DMS 273 (cell line): Measurements from ENCODE around the gene IL15.
"Not testable (repeated sequence)": the region's sequence is repeated elsewhere in the genome, so short reads cannot be mapped to it uniquely, and the experiment has no call there.

Experiments
- DNase-seq: peaks from one replicate; lab custom pipeline; 2025; ENCODE audit not compliant: unreplicated experiment; lab: John Stamatoyannopoulos, UW

Gene IL15, protein sequence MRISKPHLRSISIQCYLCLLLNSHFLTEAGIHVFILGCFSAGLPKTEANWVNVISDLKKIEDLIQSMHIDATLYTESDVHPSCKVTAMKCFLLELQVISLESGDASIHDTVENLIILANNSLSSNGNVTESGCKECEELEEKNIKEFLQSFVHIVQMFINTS

DNA sequence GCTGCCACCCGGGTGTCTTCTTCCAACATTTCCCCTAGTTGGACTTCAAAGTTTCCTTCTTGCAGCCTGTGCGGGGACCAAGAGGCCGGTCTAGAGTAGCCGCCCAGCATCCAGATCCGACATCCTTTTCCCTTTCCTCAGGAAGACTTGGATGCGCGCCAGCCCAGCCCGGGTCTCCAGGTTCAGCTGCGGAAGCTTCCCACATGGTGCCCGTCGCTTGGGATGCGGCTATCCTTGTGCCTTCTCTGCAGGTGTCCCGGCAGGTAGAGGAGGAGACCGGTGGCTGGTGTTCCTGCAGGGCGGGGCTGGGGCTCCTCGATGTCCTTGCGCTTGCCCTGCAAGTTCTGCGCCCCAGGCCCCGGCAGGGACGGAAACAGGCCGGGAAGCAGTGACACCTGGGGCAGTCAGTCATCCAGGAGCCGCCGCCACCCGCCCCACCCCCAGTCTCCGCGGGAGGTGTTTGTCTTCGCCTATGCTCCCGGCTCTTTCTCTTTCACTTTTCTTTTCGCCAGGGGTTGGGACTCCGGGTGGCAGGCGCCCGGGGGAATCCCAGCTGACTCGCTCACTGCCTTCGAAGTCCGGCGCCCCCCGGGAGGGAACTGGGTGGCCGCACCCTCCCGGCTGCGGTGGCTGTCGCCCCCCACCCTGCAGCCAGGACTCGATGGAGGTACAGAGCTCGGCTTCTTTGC lies at the start of gene IL15:
Gene IL15 (plus strand): TSS at position 502 of the 689 bp plus-strand sequence. CDS start 82,882 bp downstream, outside the sequence.
- peak; percentile 15 for DNase-seq

DNA sequence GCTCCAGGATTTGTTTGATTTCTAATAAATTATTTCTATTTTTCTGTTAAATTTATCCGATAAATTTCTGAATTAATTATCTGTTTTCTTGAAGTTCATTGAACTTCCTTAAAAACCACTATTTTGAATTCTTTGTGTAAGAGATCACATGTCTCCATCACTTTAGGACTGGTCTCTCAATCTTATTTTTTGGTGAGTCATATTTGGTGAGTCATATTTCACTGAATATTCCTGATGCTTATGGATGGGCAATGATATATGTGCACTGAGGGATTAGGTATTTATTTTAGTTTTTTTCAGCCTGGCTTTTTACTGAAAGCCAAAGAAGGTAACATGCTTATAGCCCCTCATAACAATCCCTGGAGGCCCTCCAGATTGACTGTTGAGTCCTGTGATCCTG lies 48.5 kb upstream of the IL15 start:
- no peak for DNase-seq

DNA sequence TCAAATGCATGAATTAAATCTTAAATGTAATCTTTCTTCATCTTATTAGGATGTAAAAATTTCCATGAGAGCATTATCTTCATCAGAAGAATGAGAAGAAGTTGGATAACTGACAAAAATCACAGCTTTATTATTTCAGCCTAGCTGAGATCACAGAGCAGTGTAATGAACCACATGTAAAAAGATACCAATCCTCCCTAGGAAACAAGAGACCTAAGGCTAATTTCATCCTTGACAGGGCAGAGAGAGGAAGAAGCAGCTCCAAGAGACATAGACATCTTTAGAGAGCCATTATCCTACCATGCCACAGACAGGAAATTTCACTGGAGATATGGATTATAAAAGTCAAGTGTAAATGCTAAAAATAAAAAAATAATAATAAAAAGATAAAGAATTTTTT lies 40.9 kb upstream of the IL15 start:
- no peak for DNase-seq

DNA sequence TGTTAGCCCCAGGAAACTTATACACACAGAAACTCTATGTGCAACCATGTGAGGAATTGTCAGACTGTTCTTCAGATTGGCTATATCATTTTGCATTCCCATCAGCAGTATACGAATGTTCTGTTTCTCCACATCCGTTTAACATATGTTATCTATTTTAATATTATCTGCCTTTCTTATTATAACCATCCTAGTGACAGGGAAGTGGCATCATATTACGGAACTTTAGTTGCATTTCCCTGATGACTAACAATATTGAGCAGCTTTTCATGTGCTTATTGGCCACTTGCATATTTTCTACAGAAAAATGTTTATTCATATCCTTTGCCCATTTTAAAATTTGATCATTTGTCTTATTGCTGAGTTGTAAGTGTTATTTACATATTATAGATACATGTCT lies 36.5 kb upstream of the IL15 start:
- no peak for DNase-seq

DNA sequence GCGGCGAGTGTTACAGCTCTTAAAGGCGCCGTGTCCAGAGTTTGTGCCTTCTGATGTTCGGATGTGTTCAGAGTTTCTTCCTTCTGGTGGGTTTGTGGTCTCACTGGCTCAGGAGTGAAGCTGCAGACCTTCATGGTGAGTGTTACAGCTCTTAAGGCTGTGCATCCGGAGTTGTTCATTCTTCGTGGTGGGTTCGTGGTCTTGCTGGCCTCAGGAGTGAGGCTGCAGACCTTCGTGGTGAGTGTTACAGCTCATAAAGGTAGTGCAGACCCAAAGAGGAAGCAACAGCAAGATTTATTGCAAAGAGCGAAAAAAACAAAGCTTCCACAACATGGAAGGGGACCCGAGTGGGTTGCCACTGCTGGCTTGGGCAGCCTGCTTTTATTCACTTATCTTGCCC lies 31.7 kb upstream of the IL15 start:
- not testable (repeated sequence) for DNase-seq

DNA sequence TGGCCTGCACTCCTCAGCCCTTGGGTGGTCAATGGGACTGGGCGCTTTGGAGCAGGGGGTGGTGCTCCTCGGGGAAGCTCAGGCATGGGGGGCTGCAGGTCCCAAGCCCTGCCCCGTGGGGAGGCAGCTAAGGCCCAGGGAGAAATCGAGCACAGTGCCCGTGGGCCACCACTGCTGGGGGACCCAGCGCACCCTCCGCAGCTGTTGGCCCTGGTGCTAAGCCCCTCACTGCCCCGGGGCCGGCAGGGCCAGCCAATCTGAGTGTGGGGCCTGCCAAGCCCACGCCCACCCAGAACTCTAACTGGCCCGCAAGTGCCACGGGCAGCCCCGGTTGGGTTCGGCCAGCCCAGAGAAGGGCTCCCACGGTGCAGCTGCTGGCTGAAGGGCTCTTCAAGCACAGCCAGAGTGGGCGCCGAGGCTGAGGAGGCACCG lies 30.9 kb upstream of the IL15 start:
- no peak for DNase-seq

DNA sequence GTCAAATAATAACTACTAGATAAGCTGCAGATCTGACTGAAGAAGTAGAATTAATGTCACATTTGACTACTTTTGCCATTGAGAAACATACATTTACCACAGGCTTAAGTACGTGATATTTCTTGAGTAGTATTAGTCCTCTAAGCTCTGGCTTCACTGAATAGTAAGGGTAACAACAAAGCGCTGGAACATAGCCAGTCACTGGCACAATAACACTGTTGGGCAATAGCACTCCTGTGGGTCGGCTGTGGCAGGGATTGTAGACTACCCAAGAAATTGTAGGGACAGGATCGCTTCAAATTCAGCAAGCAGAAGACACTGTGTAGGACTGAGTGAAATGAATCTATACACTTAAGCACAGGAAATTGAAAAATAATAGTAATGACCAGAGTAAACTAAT lies 27.1 kb upstream of the IL15 start:
- no peak for DNase-seq

DNA sequence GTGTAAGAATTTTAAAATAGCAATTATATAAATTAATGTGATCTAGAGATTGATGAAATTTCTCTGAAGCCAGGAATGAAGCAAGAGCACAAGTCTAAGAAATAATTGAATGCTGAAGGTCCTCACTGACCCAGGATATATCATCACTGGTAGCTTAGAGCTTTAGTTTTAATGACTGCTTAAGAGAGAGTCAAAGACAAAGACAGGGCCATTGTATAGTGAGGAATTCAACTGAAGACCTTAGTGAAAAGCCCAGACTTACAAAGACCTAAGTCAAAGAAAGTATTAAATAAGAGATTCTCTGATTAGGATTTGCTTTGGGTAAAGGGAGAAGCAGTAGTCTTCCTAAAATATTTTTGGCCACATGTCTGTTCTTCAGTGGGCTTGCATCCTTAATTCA lies 26.0 kb upstream of the IL15 start:
- DNase-seq, result no peak

DNA sequence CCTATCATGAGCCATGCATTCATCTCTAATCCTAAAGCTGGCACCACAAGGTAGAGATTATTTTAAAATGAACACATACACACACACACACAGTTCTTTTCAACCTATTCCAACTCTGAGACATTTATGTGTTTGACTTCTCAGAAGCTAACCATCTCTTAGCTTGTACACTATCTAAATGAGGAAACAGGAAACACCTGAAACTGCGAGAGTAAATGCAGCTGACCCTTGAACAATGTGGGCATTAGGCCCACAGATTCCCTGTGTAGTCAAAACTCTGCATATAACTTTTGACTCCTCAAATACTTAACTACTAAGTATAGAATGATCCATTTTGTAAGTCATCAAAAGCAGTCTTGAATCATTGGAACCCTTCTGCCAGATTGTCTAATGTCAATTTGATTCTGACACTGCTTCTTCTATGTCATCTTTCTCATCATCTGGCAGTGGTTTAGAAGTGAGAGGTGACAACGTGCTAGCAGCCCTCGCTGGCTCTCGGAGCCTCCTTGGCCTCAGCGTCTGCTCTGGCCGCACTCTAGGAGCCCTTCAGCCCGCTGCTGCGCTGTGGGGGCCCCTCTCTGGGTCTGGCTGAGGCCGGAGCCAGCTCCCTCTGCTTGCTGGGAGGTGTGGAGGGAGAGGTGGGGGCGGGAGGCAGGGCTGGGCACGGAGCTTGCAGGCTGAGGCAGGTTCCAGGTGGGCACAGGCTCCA lies 21.4 kb upstream of the IL15 start:
- no peak for DNase-seq

DNA sequence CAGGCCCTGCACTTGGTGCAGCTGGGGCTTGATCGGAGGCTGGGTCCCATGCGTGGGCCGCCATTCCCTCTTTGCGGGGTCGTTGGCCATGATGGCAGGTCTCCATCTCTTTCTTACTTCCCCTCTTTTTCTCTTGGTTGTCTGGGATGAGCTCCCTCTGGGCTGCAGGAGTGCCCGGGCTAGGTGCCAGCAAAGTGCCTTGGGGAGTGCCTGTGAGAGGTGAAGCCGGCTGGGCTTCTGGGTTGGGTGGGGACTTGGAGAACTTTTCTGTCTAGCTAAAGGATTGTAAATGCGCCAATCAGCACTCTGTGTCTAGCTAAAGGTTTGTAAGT lies 20.8 kb upstream of the IL15 start:
- DNase-seq, result not testable (repeated sequence)

DNA sequence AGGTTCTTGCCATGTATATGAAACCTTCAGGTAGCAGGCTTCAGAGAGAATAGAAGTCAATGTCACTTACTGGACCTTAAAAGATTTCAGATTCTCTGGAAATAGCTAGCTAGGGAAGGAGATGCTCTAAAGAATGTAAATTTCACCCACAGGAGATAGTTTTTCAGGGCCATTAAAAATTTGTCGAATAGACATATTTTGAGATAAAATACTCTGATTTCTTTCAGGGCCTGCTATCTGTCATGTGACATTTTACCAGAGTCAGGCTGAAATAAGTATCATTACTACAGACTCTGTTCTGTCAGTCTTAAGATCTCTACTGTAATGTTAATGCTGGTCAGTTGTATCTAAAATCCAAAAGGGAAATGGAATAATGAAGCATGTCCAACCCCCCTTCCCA lies 15.7 kb upstream of the IL15 start:
- DNase-seq, result no peak

DNA sequence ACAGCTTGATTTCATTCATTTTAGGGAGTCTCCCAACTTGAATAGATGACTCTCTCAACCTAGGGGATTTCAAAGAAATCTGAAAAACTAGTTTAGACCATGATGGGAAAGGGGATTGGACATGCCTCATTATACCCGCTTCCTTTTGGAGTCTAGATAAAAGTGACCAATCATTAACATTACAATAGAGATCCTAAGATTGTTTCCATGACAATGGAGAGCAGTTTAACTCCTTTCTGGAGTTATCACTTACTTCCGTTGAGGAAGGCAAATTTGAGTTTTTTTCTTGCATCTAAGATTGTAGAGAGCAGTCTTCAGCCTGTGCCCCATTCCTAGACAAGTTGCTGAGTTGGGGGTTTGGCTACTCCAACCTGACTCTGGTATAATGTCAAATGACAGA lies 11.4 kb upstream of the IL15 start:
- no peak for DNase-seq

DNA sequence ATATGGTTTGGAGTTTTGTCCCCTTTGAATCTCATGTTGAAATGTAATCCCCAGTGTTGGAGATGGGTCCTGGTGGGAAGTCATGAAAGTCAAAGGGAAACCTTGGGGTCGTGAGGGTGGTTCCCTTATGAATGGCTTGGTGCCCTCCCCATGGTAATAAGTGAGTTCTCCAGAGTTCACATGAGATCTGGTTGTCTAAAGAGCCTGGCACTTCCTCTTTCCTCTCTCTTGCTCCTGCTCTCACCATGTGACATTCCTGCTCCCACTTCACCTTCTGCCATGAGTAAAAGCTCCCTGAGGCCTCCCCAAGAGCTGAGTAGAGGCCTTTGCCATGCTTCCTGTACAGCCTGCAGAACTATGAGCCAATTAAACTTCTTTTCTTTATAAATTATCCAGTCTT lies 5.5 kb upstream of the IL15 start:
- DNase-seq, result no peak

DNA sequence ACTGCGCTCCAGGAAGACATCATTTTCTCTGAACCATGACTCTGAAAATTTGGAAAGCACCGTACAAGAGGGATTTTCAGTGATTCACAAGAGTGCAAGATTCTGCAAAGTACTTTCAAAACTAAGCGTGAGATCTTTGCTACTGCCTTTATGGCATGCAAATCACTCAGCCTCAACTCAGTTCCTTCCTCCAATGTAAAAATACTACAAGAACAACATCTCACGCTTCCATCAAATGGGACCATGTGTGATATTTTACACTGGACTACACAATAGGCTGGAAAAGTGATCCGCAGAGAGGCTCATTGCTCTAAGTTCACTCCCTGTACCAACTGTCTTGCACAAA lies 674 bp upstream of the IL15 start:
- peak; percentile 13 for DNase-seq

DNA sequence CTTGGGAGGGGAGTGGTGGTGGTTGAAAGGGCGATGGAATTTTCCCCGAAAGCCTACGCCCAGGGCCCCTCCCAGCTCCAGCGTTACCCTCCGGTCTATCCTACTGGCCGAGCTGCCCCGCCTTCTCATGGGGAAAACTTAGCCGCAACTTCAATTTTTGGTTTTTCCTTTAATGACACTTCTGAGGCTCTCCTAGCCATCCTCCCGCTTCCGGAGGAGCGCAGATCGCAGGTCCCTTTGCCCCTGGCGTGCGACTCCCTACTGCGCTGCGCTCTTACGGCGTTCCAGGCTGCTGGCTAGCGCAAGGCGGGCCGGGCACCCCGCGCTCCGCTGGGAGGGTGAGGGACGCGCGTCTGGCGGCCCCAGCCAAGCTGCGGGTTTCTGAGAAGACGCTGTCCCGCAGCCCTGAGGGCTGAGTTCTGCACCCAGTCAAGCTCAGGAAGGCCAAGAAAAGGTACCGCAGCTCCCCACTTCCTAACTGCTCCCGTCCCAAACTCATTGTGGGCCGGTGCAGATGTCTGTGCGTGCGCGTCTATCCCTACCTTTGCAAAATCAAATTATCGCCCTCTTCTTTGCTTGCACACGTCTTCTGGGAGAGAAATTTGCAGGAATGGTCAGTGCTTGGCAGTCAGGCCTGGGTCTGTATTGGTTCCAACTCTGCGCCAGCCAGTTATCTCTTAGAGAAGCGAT lies 533 bp downstream of the IL15 start:
- peak; percentile 1 for DNase-seq

DNA sequence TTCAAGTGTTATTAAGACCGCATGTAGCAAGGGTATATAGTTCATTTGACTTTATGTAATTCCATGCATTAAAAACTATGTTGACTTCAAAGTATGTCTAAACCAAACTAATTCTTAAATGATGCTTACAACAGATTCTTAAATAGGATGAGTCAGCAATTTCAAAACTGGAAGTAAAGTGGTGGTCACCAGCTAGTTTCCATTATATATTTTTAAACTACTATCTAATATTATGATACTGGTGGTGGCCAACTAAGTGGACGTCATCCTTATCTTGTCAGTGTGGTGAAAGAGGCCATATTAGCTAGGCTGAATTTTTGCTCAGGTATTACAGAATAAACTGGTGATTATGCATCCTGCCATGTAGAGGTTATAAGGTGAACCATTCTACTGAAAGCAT lies 1.2 kb downstream of the IL15 start:
- no peak for DNase-seq

DNA sequence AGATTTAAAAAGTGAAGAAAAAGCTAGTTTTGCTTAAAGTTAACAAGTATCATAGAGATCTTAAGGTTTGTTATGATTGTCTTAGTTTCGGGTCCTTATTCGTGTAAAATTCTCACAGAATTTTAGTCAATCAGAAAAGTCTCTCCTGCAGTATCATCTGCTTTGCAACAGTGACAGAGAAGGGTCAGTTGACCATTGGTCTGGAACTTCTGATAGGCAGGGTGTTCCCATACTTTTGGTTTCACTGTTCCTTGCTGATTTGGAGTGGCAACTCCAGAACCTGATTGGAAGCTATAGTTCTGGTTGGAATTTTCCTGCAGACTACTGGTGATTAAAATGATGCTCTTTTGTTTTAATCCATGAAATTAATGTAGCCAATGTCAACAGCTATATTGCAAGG lies 1.8 kb downstream of the IL15 start:
- DNase-seq, result no peak

DNA sequence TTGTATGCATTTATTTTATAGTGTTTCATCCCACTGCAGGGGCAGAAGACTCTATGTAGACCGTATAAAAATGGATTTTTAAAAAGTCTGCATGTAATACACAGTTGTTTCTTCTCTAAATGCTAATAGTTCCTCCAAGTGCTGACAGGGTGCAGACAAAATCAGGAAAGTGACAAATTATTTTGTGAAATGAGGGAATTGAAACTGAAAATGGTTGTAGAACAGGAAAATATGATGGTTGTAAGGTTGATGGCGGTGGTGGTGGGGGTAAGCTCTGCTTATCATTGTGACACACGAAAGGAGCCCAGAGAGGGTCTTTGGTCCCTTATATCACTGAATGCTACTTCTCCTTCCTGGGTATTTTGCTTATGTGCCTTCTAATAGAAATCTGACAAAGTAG lies 4.3 kb downstream of the IL15 start:
- no peak for DNase-seq

DNA sequence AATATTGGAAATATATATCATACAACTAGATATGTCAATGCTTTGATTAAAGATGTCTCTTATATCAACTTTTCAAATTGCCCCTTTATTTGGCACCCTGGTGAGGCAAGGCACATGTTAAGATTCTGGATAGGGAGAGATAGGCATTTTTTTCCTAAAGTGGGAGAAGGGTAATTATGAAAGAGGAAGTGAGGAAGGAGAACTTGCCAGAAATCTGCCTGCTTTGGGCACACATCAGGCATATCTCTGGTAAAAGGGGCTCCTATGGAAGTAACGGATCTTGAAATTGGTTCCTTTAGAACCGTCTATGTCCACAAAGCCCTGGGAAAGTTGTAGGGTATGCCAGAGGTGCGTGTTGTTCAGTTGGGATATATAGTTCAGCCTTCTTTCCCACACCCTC lies 5.7 kb downstream of the IL15 start:
- DNase-seq, result no peak

DNA sequence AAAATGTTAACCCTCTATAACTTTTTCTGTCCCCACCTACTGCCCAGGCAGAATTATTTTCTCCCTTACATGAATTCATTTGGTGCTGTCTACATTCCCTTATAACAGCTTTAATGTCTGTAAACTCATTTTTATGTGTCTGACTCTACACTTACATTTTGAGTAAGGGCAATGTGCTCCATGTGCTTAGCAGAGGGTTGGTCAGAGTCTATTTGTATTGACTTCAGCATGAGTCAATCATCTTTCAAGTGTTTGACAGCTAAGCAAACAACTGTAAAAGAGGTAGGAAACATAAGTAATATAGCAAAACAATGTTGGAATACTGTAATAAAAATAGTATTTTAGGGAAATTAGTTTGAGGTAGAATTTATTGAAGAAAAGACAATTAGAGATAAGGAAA lies 6.3 kb downstream of the IL15 start:
- no peak for DNase-seq

DNA sequence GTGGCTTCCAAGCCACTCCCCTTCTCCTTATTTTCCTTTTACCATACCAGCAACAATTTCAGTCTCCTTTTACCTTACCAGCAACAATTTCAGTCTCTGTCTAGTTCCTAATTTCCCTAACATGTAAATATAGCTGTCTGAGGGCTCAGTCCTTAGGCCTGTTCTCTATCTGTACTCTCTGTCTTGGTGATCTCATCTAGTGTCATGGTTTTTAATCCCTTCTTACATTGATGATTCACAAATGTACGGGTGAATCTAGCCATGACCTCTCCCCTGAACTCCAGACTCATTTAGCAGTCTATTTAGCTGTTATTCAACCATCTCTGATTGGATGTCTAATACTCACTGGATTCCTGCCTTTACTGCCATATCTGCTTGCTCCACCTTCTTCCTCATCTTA lies 7.2 kb downstream of the IL15 start:
- no peak for DNase-seq
